GM19455 (cell line): ENCODE data around the gene KCTD19.
A peak's percentile ranks its signal among the peaks of the same experiment; 100 is the strongest.

ENCODE experiments used
- ATAC-seq: cut with Tn5 transposase; IDR thresholded peaks from one replicate; pipeline ENCODE4 v1.9.1; 2021; ENCODE audit not compliant: unreplicated experiment

The KCTD19 gene

GRCh38 chr16:67260426-67261063 lies 66.0 kb downstream of the KCTD19 start:
- no peak for ATAC-seq

DNA sequence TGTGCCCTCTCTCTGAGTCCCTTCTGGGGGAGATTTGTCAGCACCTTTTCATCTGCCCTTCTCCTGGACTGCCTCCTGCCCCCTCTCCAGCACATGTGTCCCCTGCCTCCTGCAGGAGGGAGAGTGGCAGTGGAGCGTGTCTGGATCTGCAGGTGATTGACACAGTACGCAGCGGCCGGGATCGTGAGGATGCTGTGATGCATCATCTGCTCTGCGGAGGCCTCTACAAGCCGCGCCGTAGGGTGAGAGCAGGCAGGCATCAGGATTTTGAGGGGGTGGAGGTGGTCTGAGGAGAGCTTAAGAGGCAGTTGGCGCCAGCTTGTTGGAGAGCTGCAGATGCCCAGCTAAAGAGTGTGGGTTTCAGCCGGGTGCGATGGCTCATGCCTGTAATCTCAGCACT lies 66.8 kb downstream of the KCTD19 start:
- ATAC-seq, result no peak

DNA sequence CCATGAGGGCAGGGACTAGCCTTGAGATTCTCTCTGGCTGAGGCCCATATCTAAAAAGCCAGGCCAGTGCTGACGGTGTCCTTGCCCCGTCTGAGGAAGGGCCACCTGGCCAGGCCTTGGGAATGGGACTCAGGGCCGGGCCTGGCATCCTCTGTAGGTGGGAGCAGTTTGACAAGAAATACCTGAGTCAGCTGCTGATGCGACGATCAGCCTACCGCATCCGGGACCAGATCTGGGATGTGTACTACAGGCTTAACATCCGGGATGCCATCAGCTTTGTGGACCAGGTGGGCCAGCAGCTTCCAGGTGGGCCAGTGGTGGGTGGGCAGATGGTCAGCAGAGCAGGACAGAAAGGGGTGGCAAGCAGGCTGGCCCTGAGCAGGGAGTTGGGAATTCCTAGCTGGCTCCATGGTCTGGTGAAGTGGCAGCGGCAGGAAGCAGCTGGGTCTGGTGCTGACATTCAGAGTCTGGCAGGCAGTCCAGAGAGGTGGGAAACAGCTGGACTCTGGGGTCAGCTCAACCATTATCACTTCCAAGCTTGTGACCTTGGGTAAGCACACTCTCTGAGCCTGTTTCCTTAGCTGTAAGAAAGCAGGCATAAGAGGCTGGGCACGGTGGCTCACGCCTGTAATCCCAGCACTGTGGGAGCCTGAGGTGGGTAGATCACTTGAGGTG lies 68.2 kb downstream of the KCTD19 start:
- ATAC-seq, result no peak

DNA sequence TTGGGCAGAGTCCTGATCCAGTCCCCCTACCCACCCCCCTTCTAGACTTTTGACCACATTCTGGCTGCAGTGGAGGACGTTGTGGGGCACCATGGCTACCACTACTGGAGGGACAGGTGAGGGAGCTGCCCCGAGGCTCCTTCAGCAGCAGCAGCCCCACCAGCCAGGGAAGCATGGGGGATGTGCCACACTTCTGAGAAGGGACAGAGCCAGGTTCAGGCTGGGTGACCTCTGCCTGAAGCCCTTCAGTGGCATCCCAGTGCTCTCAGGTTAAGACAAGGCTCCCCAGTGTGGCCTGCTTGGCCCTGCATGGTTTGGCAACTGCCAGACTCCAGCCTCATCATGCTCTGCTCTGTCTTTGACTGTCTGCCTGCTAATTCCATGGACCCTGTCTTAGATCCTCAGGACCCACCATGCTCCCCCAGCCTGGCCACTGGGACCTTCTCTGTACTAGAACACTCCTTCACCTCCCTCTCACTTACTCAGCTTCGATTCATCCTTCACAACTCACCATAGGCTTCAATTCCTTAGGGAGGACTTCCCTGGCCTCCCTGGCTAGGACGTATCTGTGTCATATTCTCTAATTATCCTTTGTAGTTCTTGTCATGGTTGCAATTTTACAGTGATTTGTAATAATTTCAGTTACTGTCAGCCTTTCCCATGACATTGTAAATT lies 68.9 kb downstream of the KCTD19 start:
- ATAC-seq, result no peak

GRCh38 chr16:67256701-67257230 lies 69.8 kb downstream of the KCTD19 start:
- ATAC-seq, result no peak

- no peak for ATAC-seq
These were observed 70.9 kb downstream of the KCTD19 start for GRCh38 chr16:67255553-67256221.

- ATAC-seq, result no peak
These were observed 71.6 kb downstream of the KCTD19 start for GRCh38 chr16:67254801-67255552.

DNA sequence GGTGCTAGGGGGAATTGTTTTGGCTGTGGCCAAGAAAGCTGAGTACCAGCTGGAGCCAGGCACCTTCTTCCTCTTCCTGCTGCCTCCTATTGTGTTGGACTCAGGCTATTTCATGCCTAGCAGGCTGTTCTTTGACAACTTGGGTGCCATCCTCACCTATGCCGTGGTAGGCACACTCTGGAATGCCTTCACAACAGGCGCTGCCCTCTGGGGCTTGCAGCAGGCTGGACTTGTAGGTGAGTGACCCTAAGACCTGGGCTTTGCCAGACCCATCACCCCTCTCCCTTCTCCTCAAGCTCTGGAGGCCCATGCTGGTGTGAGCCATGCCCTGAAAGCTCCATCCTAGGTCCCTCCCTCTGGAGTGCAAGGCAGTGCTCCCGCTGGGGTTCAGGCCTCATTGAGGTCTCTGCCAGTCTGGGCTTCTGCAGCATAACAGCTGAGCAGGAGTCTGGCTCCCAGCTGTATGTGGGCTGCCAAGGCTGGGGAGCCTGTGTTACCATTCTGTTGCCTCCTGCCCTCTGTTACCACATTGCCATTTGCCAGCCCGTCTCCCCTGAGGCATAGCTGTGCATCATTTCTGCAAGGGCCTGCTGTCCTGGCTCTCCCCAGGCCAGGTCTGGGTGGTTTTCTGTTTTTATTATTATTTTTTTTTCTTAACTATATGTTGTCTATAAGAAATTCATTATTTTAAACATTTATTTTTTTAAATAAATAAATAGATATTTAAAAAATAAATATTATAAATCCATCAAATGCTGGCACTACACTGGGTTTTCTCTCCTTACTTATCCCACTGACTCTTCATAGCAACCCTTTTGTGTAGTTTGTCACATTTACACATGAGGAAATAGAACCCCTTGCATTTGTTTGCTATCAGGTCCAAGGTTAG lies 73.7 kb downstream of the KCTD19 start:
- ATAC-seq, result no peak

- no peak for ATAC-seq
These were observed 76.6 kb downstream of the KCTD19 start for GRCh38 chr16:67250045-67250327.

GRCh38 chr16:67249178-67250044 lies 77.1 kb downstream of the KCTD19 start:
- no peak for ATAC-seq

DNA sequence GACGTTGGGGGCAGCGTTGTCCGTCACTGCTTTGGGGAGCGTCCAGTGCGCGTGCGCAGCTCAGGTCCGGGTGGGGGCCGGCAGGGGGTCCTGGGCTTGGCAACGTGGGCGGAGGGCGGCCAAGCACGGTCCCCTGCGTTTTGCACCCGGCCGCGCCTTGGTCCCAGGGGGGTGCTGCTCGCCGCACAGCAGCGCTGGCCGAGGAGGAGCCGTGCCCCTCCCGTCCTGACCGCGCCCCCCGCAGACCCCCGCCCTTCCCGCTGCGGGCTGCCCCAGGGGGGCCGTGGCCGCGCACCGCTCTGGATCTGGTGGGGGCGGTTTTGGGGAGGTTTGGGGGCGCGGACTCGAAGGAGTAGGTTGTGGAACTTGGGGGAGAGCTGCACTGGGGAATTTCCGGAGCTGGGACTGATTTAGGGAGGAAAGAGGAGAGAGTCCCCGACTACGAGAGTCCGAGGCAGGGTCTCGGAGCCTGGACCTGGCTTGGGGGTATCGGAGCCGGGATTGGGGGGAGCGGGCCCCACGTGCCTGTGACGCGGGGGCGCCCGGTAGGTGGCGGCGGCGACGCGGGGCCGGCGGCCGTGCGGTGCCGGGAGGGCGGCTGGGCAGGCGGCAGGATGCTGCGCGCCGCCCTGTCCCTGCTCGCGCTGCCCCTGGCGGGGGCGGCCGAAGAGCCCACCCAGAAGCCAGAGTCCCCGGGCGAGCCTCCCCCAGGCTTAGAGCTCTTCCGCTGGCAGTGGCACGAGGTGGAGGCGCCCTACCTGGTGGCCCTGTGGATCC lies 78.0 kb downstream of the KCTD19 start, which contains the start of gene SLC9A5:
SLC9A5 (plus strand) TSS at position 579 of the 777 bp plus-strand sequence; CDS start at position 615, 36 bp downstream.
- ATAC-seq, result no peak

GRCh38 chr16:67248073-67248400 lies 78.5 kb downstream of the KCTD19 start:
- no peak for ATAC-seq

DNA sequence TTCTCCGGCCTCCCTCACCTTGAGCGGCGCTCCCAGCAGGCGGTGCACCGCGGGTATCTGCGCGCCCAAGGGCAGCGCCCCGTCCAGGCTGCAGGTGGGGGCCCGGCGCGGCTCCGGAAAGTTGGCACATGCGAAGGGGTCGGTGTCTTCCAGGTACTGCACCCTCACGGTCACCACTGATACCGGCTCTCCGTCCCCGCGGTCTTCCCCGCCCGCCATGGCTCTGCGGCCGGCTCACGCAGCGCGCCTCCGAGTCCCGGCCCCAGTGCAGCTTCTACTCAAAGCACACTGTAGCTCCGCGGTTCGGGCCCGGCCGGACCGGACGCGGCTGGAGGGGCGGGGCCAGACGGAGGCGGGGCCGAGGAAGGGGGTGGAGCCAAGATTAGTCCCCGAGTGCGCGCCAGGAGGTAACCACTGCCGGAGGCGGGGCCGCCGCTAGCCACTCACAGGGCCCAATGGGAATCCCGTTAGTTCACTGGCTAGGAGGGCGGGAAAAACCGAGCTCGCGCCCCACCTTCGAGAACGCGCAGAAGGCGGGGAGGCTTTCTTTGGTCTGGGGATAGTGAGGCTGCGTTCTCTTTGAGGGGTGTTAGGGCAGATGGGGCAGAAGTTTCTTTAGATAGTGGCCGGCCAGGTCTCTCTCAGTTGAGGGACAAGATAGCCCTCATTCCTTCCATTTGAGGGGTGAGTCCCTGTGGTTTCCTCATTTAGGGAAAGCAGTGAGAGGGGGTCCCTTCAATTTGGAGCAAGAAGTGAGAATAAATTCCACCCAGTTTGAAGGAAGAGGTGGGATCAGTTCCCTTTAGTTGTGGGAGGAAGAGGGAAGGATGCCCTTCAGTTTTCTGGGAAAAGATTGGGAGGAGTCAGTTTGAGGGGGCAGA lies 79.1 kb downstream of the KCTD19 start, which contains the start of gene FHOD1:
FHOD1 (minus strand) TSS at position 290 of the 881 bp plus-strand sequence; CDS start at position 219, 71 bp downstream.
- ATAC-seq, result peak; percentile 45

DNA sequence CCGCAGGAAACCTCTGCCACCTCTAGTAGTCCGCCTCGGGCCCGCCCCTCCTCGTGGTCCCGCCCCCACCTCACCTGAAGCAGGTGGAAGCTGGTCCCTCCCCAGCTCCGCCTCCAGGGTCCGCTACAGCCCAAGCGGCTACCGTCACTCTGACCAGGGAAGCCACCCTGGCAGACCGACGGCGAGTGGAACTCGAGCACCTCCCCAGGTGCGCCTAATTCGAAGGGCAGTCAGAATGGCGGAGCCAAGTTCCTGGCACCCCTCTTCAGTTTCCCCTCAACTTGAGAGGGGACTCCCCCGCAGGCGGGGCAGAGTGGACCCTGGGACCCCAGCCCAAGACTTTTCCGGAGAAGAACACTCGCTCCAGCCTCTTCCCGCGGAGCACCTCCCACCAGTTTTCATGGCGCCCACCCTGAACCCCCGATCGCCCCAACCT lies 79.8 kb downstream of the KCTD19 start:
- peak; percentile 1 for ATAC-seq

- peak; percentile 29 for ATAC-seq
These were observed 80.3 kb downstream of the KCTD19 start for GRCh38 chr16:67246081-67246755.

DNA sequence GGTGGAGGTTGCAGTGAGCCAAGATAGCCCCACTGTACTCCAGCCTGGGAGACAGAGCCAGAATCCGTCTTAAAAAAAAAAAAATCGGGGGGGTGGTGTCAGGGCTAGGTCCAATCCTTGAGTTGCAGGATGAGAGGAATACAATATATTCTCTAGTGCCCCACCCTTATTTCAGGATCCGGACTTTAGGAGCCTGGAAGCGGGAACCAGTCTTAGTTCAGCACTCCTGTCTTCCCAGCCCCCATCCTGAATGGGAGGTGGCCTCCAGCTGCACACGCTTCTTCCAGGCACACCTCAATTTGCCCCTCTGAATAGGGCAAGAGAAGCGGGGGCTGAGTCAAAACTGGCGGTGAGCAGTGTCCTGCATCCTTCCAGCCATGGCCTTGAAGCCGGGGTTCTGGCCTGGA lies 80.9 kb downstream of the KCTD19 start:
- no peak for ATAC-seq
